ENCODE data around the gene ZNF148. TPM values are rescaled to one million over a fixed set of nuclear protein-coding genes. Genes with fewer than 3 reads are reported as not detected.

The ZNF148 gene
- polyA plus RNA-seq, 1 experiment, result 43.5 TPM

GRCh38 chr3:125383744-125384143, 8.6 kb upstream of the ZNF148 start:
- POLR2A ChIA-PET, result no interaction called here
- Histone ChIP-seq H3K27ac (ENCODE audit: low read depth, low read length) (no peak overlapping the region), H3K4me3 (ENCODE audit: low read depth, low read length) (no peak overlapping the region), H3K27me3 (ENCODE audit: control insufficient read depth, insufficient read depth, low read length) (no peaks in the 10 kb centered on the region), H3K9me3 (ENCODE audit: control insufficient read depth, insufficient read depth, low read length) (no peaks in the 10 kb centered on the region)
- DNase-seq (ENCODE audit: low read depth, low spot score), result no peak
- CTCF ChIA-PET, result no interaction called here
- TF ChIP-seq CTCF (IDR thresholded peaks at IDR 0.05; ENCODE audit: low read depth, low read length), result no peak

GRCh38 chr3:125382298-125382697, 7.2 kb upstream of the ZNF148 start:
- H3K27ac ChIP-seq (ENCODE audit: low read depth, low read length), result no peak overlapping the region
- DNase-seq (ENCODE audit: low read depth, low spot score), result no peak
- POLR2A ChIA-PET, result no interaction called here

GRCh38 chr3:125381743-125382142, 6.6 kb upstream of the ZNF148 start:
- no peaks in the 10 kb centered on the region for H3K9me3 ChIP-seq (ENCODE audit: control insufficient read depth, insufficient read depth, low read length)
- no peak overlapping the region for H3K4me3 ChIP-seq (ENCODE audit: low read depth, low read length)
- H3K27ac ChIP-seq (ENCODE audit: low read depth, low read length), result no peak overlapping the region
- TF ChIP-seq CTCF (IDR thresholded peaks at IDR 0.05; ENCODE audit: low read depth, low read length), result no peak
- POLR2A ChIA-PET, result no interaction called here
- H3K27me3 ChIP-seq (ENCODE audit: control insufficient read depth, insufficient read depth, low read length), result no peaks in the 10 kb centered on the region
- DNase-seq (ENCODE audit: low read depth, low spot score), result no peak
- CTCF ChIA-PET, result interaction anchor here (0.8 kb wide), 1 partner anchor 57 kb away, joined by 4 read pairs; no protein-coding TSS in a partner anchor

More at GRCh38 chr3:125382298-125382697, 7.2 kb upstream of the ZNF148 start:
- Histone ChIP-seq H3K9me3 (ENCODE audit: control insufficient read depth, insufficient read depth, low read length) (no peaks in the 10 kb centered on the region), H3K27me3 (ENCODE audit: control insufficient read depth, insufficient read depth, low read length) (no peaks in the 10 kb centered on the region), H3K4me3 (ENCODE audit: low read depth, low read length) (no peak overlapping the region)
- TF ChIP-seq CTCF (IDR thresholded peaks at IDR 0.05; ENCODE audit: low read depth, low read length), result no peak
- CTCF ChIA-PET, result no interaction called here

GRCh38 chr3:125381314-125381713, 6.2 kb upstream of the ZNF148 start:
- Histone ChIP-seq H3K27ac (ENCODE audit: low read depth, low read length) (no peak overlapping the region), H3K4me3 (ENCODE audit: low read depth, low read length) (no peak overlapping the region), H3K27me3 (ENCODE audit: control insufficient read depth, insufficient read depth, low read length) (no peaks in the 10 kb centered on the region), H3K9me3 (ENCODE audit: control insufficient read depth, insufficient read depth, low read length) (no peaks in the 10 kb centered on the region)
- ChIA-PET CTCF (interaction anchor here (0.8 kb wide), 1 partner anchor 57 kb away, joined by 4 read pairs; no protein-coding TSS in a partner anchor), POLR2A (no interaction called here)
- DNase-seq (ENCODE audit: low read depth, low spot score), result no peak
- no peak for TF ChIP-seq CTCF (IDR thresholded peaks at IDR 0.05; ENCODE audit: low read depth, low read length)

- TF ChIP-seq CTCF (IDR thresholded peaks at IDR 0.05; ENCODE audit: low read depth, low read length), result no peak
- Histone ChIP-seq H3K9me3 (ENCODE audit: control insufficient read depth, insufficient read depth, low read length) (no peaks in the 10 kb centered on the region), H3K4me3 (ENCODE audit: low read depth, low read length) (no peak overlapping the region), H3K27me3 (ENCODE audit: control insufficient read depth, insufficient read depth, low read length) (no peaks in the 10 kb centered on the region), H3K27ac (ENCODE audit: low read depth, low read length) (no peak overlapping the region)
- POLR2A ChIA-PET, result no interaction called here
- DNase-seq (ENCODE audit: low read depth, low spot score), result no peak
- CTCF ChIA-PET, result no interaction called here
Measured at GRCh38 chr3:125379483-125379882, 4.4 kb upstream of the ZNF148 start.

Measured in AG04450 (cell line).